GM18868 (cell line): ENCODE results near the gene RBBP5.
"Not testable (repeated sequence)": the region's sequence is repeated elsewhere in the genome, so short reads cannot be mapped to it uniquely, and the experiment has no call there.

Experiments used
- ATAC-seq: cut with Tn5 transposase; IDR thresholded peaks from one replicate; pipeline ENCODE4 v1.9.1; 2021; ENCODE audit warnings: mild to moderate bottlenecking, moderate library complexity; ENCODE audit not compliant: unreplicated experiment

Gene RBBP5

GRCh38 chr1:205121660-205122488 is at the start of gene RBBP5:
RBBP5 (minus strand) TSS chr1:205121978; CDS start chr1:205121873, 105 bp downstream.
- peak; percentile 90 for ATAC-seq

DNA sequence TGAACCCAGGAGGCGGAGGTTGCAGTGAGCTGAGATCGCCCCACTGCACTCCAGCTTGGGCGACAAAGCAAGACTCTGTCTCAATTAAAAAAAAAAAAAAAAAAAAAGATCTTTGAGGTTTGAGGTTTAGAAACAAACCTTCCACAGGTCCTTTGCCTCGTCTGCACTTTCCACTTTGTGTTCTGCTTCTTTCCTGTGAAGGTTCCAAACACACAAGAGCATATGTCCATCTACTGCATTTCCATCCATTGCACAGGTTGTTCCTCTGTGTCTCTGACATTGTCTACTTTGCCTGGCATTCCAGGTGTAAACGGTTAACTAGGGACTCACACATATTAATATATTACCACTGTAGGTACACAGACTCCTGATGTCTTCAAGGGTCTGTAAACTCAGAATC is 49.6 kb upstream of the RBBP5 start:
- no peak for ATAC-seq

DNA sequence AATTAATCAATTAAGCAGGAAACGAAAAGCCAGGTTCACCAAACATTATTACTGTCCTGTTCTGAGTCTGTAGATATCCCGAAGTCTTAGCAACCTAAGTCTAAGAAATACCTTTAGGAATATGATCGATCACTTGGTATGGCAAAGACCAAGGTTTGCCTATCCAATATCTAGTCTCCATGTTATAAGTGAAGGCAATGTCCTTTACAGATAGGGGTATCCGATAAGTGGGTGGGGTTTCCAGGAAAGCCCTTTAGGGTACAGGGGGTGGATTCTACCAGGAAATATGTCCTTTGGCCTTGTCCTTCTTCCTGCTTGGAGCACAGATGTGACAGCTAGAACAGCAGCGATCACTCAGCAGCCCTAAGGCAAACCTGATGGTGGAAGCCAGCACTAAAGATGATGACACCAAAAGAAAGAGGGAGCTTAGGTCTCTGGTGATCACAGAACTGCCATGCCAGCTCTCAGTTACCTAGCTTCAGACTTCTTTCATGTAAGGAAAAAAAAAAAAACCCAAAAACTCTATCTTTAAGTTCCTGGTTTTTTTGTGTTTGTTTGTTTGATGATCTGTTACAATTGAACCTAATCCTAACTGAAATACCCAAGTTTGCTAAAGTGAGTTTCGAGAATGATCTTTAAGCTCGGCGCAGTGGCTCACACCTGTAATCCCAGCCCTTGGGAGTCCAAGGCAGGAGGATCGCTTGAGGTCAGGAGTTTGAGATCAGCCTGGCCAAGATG is 48.9 kb upstream of the RBBP5 start:
- ATAC-seq: no peak

- ATAC-seq: no peak
Measured at GRCh38 chr1:205169248-205169647, 47.5 kb upstream of the RBBP5 start.

DNA sequence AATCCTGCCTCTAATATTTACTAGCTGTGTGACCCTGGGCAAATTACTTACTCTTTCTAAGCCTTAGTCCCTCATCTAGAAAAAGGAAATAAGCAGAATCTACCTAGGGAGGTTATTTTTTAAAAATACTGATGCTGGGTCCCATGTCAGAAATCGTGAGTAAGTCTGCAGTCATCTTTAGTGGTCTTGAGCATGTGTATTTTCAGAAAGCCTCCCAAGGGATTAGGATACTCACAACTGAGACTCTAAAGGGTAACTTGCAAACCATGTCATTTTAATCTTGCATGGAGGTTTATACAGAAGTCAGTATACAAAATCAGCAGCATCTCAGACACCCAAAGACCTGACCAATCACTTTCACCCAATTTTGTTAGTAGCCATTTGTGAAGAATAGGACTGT is 46.5 kb upstream of the RBBP5 start:
- ATAC-seq: no peak

- ATAC-seq: no peak
Measured at GRCh38 chr1:205162301-205162700, 40.5 kb upstream of the RBBP5 start.

- no peak for ATAC-seq
Measured at GRCh38 chr1:205161076-205161475, 39.3 kb upstream of the RBBP5 start.

DNA sequence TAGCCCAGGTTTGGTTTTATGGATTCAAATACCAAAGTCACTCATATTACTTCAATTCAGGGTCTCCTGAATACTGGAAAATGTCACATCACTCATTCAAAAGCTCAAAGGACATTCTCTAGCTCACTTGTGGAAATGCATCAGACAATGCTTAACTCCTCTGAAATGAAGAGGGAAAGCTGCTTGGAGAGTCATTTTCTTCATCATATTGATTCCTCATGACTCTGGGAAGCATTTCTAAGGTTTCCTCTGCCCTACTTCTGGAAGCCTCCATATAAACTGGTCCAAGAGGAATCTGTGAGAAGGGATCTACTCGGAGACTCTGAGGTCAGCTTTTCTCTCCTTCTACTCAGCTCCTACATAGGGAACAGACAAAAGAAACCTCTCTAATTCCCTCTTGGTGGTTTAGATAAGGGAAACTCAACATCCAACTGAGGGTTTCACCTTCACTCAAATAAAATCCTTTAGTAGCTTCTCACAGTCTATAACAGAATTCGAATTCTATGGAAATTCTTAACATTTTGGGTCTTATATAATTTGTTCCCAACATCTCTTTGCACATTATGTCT is 36.4 kb upstream of the RBBP5 start:
- ATAC-seq: no peak

- not testable (repeated sequence) for ATAC-seq
Measured at GRCh38 chr1:205155665-205156377, 34.0 kb upstream of the RBBP5 start.

GRCh38 chr1:205152505-205152904 is 30.7 kb upstream of the RBBP5 start:
- no peak for ATAC-seq

GRCh38 chr1:205150651-205151428 is 29.1 kb upstream of the RBBP5 start:
- no peak for ATAC-seq

DNA sequence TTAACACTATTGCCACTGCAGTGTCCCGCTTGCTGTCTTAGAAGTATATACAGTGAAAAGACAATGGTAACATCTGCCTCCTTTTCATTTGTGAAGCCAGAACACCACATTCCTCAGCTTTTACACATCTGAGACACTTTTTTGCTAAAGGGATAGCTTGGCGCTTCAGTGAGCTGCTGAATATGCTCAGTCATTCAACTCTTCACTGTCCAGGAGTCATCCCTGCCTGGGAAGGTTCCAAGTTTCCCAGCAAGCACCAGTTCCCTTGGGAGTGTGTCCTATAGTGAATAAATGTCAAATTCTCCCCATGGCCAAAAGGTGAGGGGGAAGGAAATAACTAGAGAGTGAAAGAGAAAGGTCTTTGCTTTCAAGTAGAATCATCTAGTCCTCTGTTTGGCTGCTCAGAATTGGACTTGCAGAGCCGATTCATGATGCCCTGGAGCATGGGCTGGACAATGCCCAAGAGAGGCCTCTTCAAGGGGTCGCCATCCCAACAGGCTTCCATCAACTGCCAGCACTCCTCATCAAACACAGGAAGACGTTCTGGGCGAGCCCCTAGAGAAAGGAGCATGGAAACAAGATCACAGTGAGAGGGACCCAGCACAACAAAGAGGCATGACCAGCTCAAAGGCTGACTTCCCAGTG is 25.5 kb upstream of the RBBP5 start:
- no peak for ATAC-seq

GRCh38 chr1:205144751-205145150 is 23.0 kb upstream of the RBBP5 start:
- no peak for ATAC-seq

DNA sequence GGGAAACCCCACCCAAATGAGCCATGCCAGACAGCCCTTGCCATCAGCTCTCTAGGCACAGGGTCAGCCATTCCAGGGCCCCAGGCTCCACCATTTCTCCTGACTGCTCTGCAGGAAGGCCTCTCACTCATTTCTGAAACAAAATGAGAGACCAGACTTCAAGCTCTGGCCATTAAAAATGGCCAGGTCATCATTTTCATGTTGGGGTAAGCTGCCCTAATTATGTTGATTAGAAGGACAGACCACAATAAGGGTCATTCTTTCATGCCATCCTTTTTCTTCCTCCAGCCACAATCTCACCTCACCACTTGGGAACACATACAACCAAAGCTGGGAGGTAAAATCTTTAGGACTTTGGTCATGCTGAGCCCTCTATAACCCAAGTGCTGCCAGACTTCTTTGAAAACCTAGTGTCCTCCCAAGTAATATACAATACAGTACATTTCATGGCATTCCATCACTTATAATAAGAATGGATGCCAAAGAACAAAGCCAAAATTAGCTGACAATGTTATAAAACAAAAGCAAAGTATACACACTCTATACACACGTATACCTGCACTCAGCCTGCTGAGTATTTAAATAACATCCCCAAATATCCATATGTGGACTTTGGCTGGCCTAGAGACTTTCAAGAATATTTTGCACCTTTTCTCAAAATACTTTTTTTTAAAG is 22.4 kb upstream of the RBBP5 start:
- ATAC-seq: no peak

GRCh38 chr1:205142102-205142469 is 20.3 kb upstream of the RBBP5 start:
- ATAC-seq: no peak

DNA sequence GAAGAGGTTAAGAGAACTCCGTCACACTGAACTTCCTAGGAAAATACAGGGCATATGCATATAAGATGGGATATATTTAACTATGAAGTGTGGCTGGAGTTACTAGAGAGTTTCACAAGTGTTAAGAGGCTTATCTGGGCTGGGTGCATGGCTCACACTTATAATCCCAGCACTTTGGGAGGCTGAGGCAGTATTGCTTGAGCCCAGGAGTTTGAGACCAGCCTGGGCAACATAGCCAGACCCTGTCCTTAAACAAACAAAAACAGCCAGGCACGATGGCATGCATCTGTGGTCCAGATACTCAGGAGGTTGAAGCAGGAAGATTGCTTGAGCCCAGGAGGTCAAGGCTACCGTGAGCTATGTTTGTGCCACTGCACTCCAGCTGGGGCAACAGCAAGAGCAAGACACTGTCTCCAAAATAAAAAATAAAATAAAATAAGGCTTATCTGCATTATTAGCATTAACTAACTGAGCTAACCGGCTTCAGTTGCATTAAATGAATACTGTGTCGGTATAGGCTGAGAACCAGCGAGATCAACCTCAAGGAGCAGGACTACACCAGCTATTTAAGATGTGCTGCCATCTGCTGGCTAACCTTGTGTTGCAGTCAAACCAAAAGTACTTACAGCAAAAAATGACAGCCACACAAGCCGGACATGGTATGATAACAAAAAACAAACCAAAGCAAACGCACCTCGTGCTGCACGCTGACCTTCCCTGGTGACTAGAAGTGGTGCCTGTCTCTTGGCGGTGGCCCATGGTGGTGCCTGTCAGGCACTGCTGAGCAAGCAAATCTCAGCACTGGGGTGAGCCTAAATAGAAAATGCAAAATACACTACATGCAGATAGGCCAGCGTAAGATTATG is 19.7 kb upstream of the RBBP5 start:
- peak; percentile 56 for ATAC-seq

DNA sequence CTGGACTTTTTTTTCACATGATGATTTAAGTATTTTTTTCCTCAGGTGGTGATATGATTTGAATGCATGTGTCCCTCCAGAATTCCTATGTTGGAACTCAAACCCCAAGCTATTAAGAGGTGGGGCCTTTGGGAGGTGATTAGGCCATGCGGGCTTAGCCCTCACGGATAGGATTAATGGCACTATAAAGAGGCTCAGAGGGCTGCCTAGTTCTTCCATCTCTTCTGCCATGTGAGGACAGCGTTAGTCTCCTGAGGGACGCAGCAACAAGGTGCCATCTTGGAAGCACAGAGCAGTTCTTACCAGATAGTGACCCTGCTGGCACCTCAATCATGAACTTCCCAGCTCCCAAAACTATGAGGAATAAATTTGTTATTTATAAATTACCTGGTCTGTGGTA is 18.3 kb upstream of the RBBP5 start:
- no peak for ATAC-seq

DNA sequence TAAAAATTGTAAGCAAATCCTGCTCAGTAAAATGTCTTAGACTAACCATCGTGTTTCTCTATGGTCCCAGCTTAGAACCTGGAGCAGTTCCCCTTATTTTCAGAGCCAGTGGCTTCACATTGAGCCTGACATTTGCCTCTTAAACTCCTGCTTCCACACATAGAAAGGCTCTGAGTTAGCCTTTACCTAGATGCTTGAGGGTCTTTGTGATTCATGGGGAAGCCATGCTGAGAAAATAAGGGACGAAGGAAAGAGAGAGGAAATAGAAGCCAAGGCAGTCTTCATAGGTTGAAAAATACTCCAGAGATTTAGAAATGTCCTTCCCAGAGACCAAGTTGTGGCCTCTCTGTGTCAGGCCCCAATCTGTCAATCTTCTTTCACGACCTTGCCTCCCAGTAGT is 16.1 kb upstream of the RBBP5 start:
- no peak for ATAC-seq

DNA sequence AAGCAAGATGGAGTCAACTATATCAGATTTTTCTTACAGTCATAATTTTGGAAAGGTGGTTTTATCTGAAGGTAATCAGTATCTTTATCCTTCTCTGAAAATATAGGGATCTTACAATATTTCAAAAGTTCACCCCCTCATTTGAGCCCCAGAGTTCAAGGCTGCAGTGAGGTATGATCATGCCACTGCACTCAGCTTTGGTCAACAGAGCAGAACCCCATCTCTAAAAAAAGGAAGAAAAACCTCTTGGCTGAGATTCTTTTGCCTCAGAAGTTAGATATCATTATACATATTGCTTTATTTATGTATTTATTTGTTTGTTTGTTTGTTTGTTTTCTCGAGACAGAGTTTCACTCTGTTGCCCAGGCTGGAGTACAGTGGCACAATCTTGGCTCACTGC is 11.5 kb upstream of the RBBP5 start:
- no peak for ATAC-seq
